Calu3 (cell line): ENCODE measurements around the gene TMEM120B. TPM values are rescaled to one million over a fixed set of nuclear protein-coding genes. Genes with fewer than 3 reads are reported as not detected.
"Not testable (repeated sequence)": the region's sequence is repeated elsewhere in the genome, so short reads cannot be mapped to it uniquely, and the experiment has no call there.

ENCODE experiments used
- BruUV-seq: library from RNA; stranded (reverse); fragments of 400-500 nt; replicated peaks from 2 replicates; lab custom pipeline; 2021; lab: Mats Ljungman, UMichigan
- CTCF ChIA-PET: fragments of 300-600 bp; sonication (Branson Sonifier 250); formaldehyde crosslinking; loops from one replicate; lab custom pipeline; 2022; ENCODE audit warnings: antibody characterized with exemption; lab: Charles Lee
- DNase-seq: peaks from one replicate; pipeline ENCODE4 v3.0.0; 2022
- H3K27ac Mint-ChIP-seq: one replicate; pipeline ENCODE4 v1.8.0; 2022; ENCODE audit warnings: mixed read lengths; ENCODE audit not compliant: unreplicated experiment
- H3K27me3 Mint-ChIP-seq: one replicate; pipeline ENCODE4 v1.8.0; 2022; ENCODE audit warnings: mixed read lengths; ENCODE audit not compliant: unreplicated experiment
- H3K36me3 Mint-ChIP-seq: one replicate; pipeline ENCODE4 v1.8.0; 2022; ENCODE audit warnings: mild to moderate bottlenecking, moderate library complexity, mixed read lengths; ENCODE audit not compliant: insufficient read depth, unreplicated experiment
- H3K4me1 Mint-ChIP-seq: one replicate; pipeline ENCODE4 v1.8.0; 2022; ENCODE audit warnings: mild to moderate bottlenecking, low read depth, mixed read lengths; ENCODE audit not compliant: unreplicated experiment
- H3K4me3 Mint-ChIP-seq: one replicate; pipeline ENCODE4 v1.8.0; 2022; ENCODE audit warnings: mild to moderate bottlenecking, low read depth, moderate library complexity, mixed read lengths; ENCODE audit not compliant: unreplicated experiment
- H3K9me3 Mint-ChIP-seq: one replicate; pipeline ENCODE4 v1.8.0; 2022; ENCODE audit warnings: low read depth, mixed read lengths; ENCODE audit not compliant: unreplicated experiment
- CTCF ChIP-seq: fragments of 200-600 bp; IDR thresholded peaks from one replicate; pipeline ENCODE4 v1.8.0; 2022; ENCODE audit warnings: antibody characterized with exemption; ENCODE audit not compliant: unreplicated experiment
- intact Hi-C: fragments of 100-400 bp; cut with micrococcal nuclease; formaldehyde crosslinking; loops from one replicate; pipeline ENCODE4 v1.10.0; 2022; ENCODE audit not compliant: unreplicated experiment
- total RNA-seq: library from RNA; stranded (reverse); gene quantifications from 2 replicates; pipeline ENCODE4 v1.2.3, GENCODE V29; 2022

TMEM120B gene
- total RNA-seq, 1 experiment from 2014 or later, result 23.2 TPM

GRCh38 chr12:121693155-121693687 lies 19.3 kb upstream of the TMEM120B start:
- Mint-ChIP-seq H3K36me3 (no peaks in the 10 kb centered on the region), H3K27me3 (no peaks in the 10 kb centered on the region), H3K4me1 (no peaks in the 10 kb centered on the region), H3K9me3 (no peaks in the 10 kb centered on the region), H3K4me3 (no peak overlapping the region), H3K27ac (no peak overlapping the region)
- DNase-seq, result no peak
- no peak for TF ChIP-seq CTCF
- intact Hi-C loops, result no loop called here
- BruUV-seq, result no TSS peak
- CTCF ChIA-PET, result interaction anchor here (0.6 to 2.1 kb wide), 6 partner anchors 9 to 220 kb away, joined by 3 to 10 read pairs (median 4); no protein-coding TSS in a partner anchor

GRCh38 chr12:121697093-121697698 lies 15.4 kb upstream of the TMEM120B start:
- peak; percentile 57 for DNase-seq
- no peaks in the 10 kb centered on the region for H3K27me3 Mint-ChIP-seq

GRCh38 chr12:121697861-121698260 lies 14.7 kb upstream of the TMEM120B start:
- H3K9me3 Mint-ChIP-seq, H3K4me1 Mint-ChIP-seq, H3K4me3 Mint-ChIP-seq, H3K27me3 Mint-ChIP-seq, H3K27ac Mint-ChIP-seq, H3K36me3 Mint-ChIP-seq, BruUV-seq, DNase-seq: not testable (repeated sequence)
- intact Hi-C loops, result loop anchor here (1.0 to 5.0 kb wide), 3 partner anchors 75 to 424 kb away; no protein-coding TSS in a partner anchor
- CTCF ChIA-PET, result interaction anchor here (1.0 kb wide), 2 partner anchors 96 to 145 kb away, joined by 3 to 9 read pairs; partner anchors contain the start of gene RHOF

More at GRCh38 chr12:121697093-121697698, 15.4 kb upstream of the TMEM120B start:
- intact Hi-C loops, result loop anchor here (1.0 to 5.0 kb wide), 3 partner anchors 76 to 425 kb away; no protein-coding TSS in a partner anchor
- no TSS peak for BruUV-seq
- H3K9me3 Mint-ChIP-seq, result no peaks in the 10 kb centered on the region
- CTCF ChIA-PET, result interaction anchor here (1.0 to 1.3 kb wide), 4 partner anchors 97 to 145 kb away, joined by 3 to 9 read pairs (median 4); partner anchors contain the start of gene RHOF
- no peaks in the 10 kb centered on the region for H3K36me3 Mint-ChIP-seq
- H3K4me3 Mint-ChIP-seq, result no peak overlapping the region
- no peak overlapping the region for H3K27ac Mint-ChIP-seq
- no peaks in the 10 kb centered on the region for H3K4me1 Mint-ChIP-seq
- peak; percentile 37 for TF ChIP-seq CTCF

- Mint-ChIP-seq H3K4me3 (no peak overlapping the region), H3K36me3 (no peaks in the 10 kb centered on the region), H3K27ac (no peak overlapping the region), H3K9me3 (no peaks in the 10 kb centered on the region), H3K27me3 (no peaks in the 10 kb centered on the region), H3K4me1 (no peaks in the 10 kb centered on the region)
- no peak for TF ChIP-seq CTCF
- DNase-seq, result no peak
- CTCF ChIA-PET, result interaction anchor here (0.6 to 1.0 kb wide), 2 partner anchors 8 to 82 kb away, joined by 6 read pairs; no protein-coding TSS in a partner anchor
- BruUV-seq, result no TSS peak
- intact Hi-C loops, result no loop called here
Observed at GRCh38 chr12:121701667-121702277, 10.8 kb upstream of the TMEM120B start.
